HCT116 (cell line): ENCODE results near the gene GABRR2. TPM values are rescaled to one million over a fixed set of nuclear protein-coding genes. Genes with fewer than 3 reads are reported as not detected.

Experiments used
- ATAC-seq: fragments of 200-7000 bp; cut with Tn5 transposase; 2 replicates; pipeline ENCODE4 v1.9.1; 2020; ENCODE audit warnings: mild to moderate bottlenecking, moderate library complexity
- BruUV-seq: library from RNA; stranded (reverse); fragments of 400-500 nt; replicated peaks from 2 replicates; lab custom pipeline; 2021; lab: Mats Ljungman, UMichigan
- CTCF ChIA-PET: fragments of 300-600 bp; sonication (Branson Sonifier 250); formaldehyde crosslinking; loops from one replicate; lab custom pipeline; 2021; ENCODE audit warnings: antibody characterized with exemption; lab: Charles Lee
- POLR2A ChIA-PET: fragments of 300-600, 350-600 bp; sonication (Branson Sonifier 250); formaldehyde crosslinking; loops from one replicate; lab custom pipeline; 2021; ENCODE audit warnings: antibody characterized with exemption; lab: Charles Lee
- RAD21 ChIA-PET, 2 experiments: fragments of 300-600 bp; sonication (Branson Sonifier 250); formaldehyde crosslinking; loops; one replicate each; lab custom pipeline; 2023; ENCODE audit warnings: low total read pairs in 2 of 2; ENCODE audit not compliant: uncharacterized antibody in 2 of 2, unreplicated experiment in 2 of 2, low non-redundant PET in 1 of 2; lab: Charles Lee
- DNase-seq: peaks from one replicate; pipeline ENCODE4 v3.0.0-alpha.2; 2010; ENCODE audit warnings: low read depth, low spot score
- H2AFZ ChIP-seq: fragments of 200-600 bp; shearing (Covaris generic), sonication (generic); 2 replicates; pipeline ENCODE4 v1.6.1; 2017; ENCODE audit warnings: low read depth, mixed run types, mixed read lengths, antibody characterized with exemption, low read length; ENCODE audit not compliant: poor library complexity, severe bottlenecking
- H3K27ac ChIP-seq: 2 replicates; pipeline ENCODE4 v1.5.1; 2012; ENCODE audit warnings: low read depth, low read length
- H3K27me3 ChIP-seq: fragments of 200-600 bp; sonication (generic); 2 replicates; pipeline ENCODE4 v1.6.1; 2016; ENCODE audit warnings: mixed run types, low read length, mixed read lengths; ENCODE audit not compliant: insufficient read depth
- H3K36me3 ChIP-seq, 2 experiments: fragments of 200-500 bp in 1 of 2; fragments of 200-600 bp in 1 of 2; sonication (Bioruptor generic) in 1 of 2; sonication (generic) in 1 of 2; 2 replicates each; pipeline versions ENCODE4 v1.5.1 to v1.6.1; 2014 to 2016; ENCODE audit warnings: low read length in 2 of 2, inconsistent platforms in 1 of 2, mixed read lengths in 1 of 2, mixed run types in 1 of 2; ENCODE audit not compliant: insufficient read depth in 2 of 2, control insufficient read depth in 1 of 2
- H3K4me1 ChIP-seq, 2 experiments: fragments of 200-600 bp in 1 of 2; sonication (generic) in 1 of 2; 2 replicates each; pipeline versions ENCODE4 v1.5.1 to v1.6.1; 2012 to 2017; ENCODE audit warnings: low read length in 2 of 2, inconsistent platforms in 1 of 2, mild to moderate bottlenecking in 1 of 2, mixed read lengths in 1 of 2, mixed run types in 1 of 2, moderate library complexity in 1 of 2; ENCODE audit not compliant: insufficient read depth in 2 of 2, control insufficient read depth in 1 of 2
- H3K4me2 ChIP-seq: fragments of 200-600 bp; sonication (generic); 2 replicates; pipeline ENCODE4 v1.6.1; 2017; ENCODE audit warnings: mixed run types, low read length, mixed read lengths
- H3K4me3 ChIP-seq, 2 experiments: fragments of 200-600 bp in 1 of 2; sonication (generic) in 1 of 2; replicated peaks in 1 of 2; 2 replicates each; pipeline ENCODE4 v1.5.1; 2011 to 2016; ENCODE audit warnings: low read length in 2 of 2, control low read depth in 1 of 2, low read depth in 1 of 2, mild to moderate bottlenecking in 1 of 2, mixed read lengths in 1 of 2, mixed run types in 1 of 2
- H3K79me2 ChIP-seq: fragments of 200-600 bp; sonication (generic); 2 replicates; pipeline ENCODE4 v1.6.1; 2017; ENCODE audit warnings: mild to moderate bottlenecking, mixed run types, low read length, moderate library complexity, mixed read lengths; ENCODE audit not compliant: insufficient read depth
- H3K9ac ChIP-seq: fragments of 200-600 bp; sonication (generic); 2 replicates; pipeline ENCODE4 v1.6.1; 2016; ENCODE audit warnings: low read length, mixed read lengths
- H3K9me2 ChIP-seq: fragments of 200-600 bp; sonication (generic), shearing (Covaris generic); 2 replicates; pipeline ENCODE4 v1.6.1; 2017; ENCODE audit warnings: mixed run types, mild to moderate bottlenecking, moderate library complexity; ENCODE audit not compliant: insufficient read depth
- H3K9me3 ChIP-seq, 2 experiments: fragments of 200-500 bp in 1 of 2; fragments of 200-600 bp in 1 of 2; sonication (Bioruptor generic) in 1 of 2; sonication (generic) in 1 of 2; 2 replicates each; pipeline ENCODE4 v1.6.1; 2014 to 2017; ENCODE audit warnings: low read length in 2 of 2, mixed read lengths in 2 of 2, inconsistent platforms in 1 of 2, low read depth in 1 of 2, mild to moderate bottlenecking in 1 of 2, mixed run types in 1 of 2, moderate library complexity in 1 of 2; ENCODE audit not compliant: control insufficient read depth in 1 of 2, insufficient read depth in 1 of 2
- H4K20me1 ChIP-seq: fragments of 200-600 bp; sonication (generic), shearing (Covaris generic); 2 replicates; pipeline ENCODE4 v1.6.1; 2017; ENCODE audit warnings: mixed run types, mild to moderate bottlenecking, moderate library complexity; ENCODE audit not compliant: insufficient read depth
- CBX3 ChIP-seq: IDR thresholded peaks from 2 replicates; pipeline ENCODE4 v1.6.1; 2012; ENCODE audit warnings: low read depth
- CEBPB ChIP-seq: IDR thresholded peaks from 2 replicates; pipeline ENCODE4 v1.6.1; 2012; ENCODE audit warnings: low read depth
- EGR1 ChIP-seq: IDR thresholded peaks from 2 replicates; pipeline ENCODE4 v1.6.1; 2012; ENCODE audit warnings: low read depth
- ELF1 ChIP-seq: IDR thresholded peaks from 2 replicates; pipeline ENCODE4 v1.6.1; 2012; ENCODE audit warnings: low read depth, borderline replicate concordance
- EZH2 ChIP-seq: fragments of 200-600 bp; sonication (generic); IDR thresholded peaks from 2 replicates; pipeline ENCODE4 v1.6.1; 2017; ENCODE audit warnings: antibody characterized with exemption, mixed run types
- SIN3A ChIP-seq: IDR thresholded peaks from 2 replicates; pipeline ENCODE4 v1.6.1; 2012; ENCODE audit warnings: low read depth
- TCF7L2 ChIP-seq: IDR thresholded peaks from 2 replicates; pipeline ENCODE4 v1.7.0; 2011; ENCODE audit warnings: borderline replicate concordance, inconsistent platforms; ENCODE audit not compliant: insufficient read depth, insufficient read length; ENCODE audit errors: extremely low read depth
- YY1 ChIP-seq: IDR thresholded peaks from 2 replicates; pipeline ENCODE4 v1.6.1; 2011; ENCODE audit warnings: low read length, low read depth, moderate library complexity, mild to moderate bottlenecking; ENCODE audit not compliant: insufficient replicate concordance; ENCODE audit errors: extremely low read depth
- intact Hi-C: fragments of 100-400 bp; cut with micrococcal nuclease; formaldehyde crosslinking; loops from 2 replicates; pipeline ENCODE4 v1.10.0; 2022
- total RNA-seq: library from RNA; stranded (reverse); gene quantifications from one replicate; pipeline ENCODE4 v1.2.1, GENCODE V29; 2021; ENCODE audit not compliant: unreplicated experiment
- TF ChIP-seq, protein P1 (sequence below): IDR thresholded peaks from 2 replicates; pipeline ENCODE4 v1.6.1; 2012; ENCODE audit warnings: low read depth

Gene GABRR2
- total RNA-seq, 1 experiment from 2014 or later = 0.57 TPM

GRCh38 chr6:89258912-89259311, 56.2 kb downstream of the GABRR2 start:
- TF ChIP-seq CEBPB (no peak), SIN3A (no peak), EGR1 (no peak), YY1 (no peak), TCF7L2 (no peak), CBX3 (no peak), ELF1 (no peak), EZH2 (no peak)
- TF ChIP-seq, protein P1, sequence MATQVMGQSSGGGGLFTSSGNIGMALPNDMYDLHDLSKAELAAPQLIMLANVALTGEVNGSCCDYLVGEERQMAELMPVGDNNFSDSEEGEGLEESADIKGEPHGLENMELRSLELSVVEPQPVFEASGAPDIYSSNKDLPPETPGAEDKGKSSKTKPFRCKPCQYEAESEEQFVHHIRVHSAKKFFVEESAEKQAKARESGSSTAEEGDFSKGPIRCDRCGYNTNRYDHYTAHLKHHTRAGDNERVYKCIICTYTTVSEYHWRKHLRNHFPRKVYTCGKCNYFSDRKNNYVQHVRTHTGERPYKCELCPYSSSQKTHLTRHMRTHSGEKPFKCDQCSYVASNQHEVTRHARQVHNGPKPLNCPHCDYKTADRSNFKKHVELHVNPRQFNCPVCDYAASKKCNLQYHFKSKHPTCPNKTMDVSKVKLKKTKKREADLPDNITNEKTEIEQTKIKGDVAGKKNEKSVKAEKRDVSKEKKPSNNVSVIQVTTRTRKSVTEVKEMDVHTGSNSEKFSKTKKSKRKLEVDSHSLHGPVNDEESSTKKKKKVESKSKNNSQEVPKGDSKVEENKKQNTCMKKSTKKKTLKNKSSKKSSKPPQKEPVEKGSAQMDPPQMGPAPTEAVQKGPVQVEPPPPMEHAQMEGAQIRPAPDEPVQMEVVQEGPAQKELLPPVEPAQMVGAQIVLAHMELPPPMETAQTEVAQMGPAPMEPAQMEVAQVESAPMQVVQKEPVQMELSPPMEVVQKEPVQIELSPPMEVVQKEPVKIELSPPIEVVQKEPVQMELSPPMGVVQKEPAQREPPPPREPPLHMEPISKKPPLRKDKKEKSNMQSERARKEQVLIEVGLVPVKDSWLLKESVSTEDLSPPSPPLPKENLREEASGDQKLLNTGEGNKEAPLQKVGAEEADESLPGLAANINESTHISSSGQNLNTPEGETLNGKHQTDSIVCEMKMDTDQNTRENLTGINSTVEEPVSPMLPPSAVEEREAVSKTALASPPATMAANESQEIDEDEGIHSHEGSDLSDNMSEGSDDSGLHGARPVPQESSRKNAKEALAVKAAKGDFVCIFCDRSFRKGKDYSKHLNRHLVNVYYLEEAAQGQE = no peak
- TF ChIP-seq, all 23 proteins: peak for 0
- DNase-seq (no peak), ATAC-seq (no peak)
- Histone ChIP-seq H2AFZ (no peak overlapping the region), H3K4me1 (no peaks in the 10 kb centered on the region), H3K79me2 (no peaks in the 10 kb centered on the region), H3K27ac (no peak overlapping the region), H4K20me1 (no peaks in the 10 kb centered on the region), H3K36me3 (no peaks in the 10 kb centered on the region), H3K4me2 (no peak overlapping the region), H3K4me3 (no peak overlapping the region), H3K9me3 (no peaks in the 10 kb centered on the region), H3K9me2 (no peaks in the 10 kb centered on the region), H3K9ac (no peak overlapping the region), H3K27me3 (no peaks in the 10 kb centered on the region)
- CTCF ChIA-PET = no interaction called here
- POLR2A ChIA-PET = no interaction called here
- RAD21 ChIA-PET = no interaction called here
- BruUV-seq = no TSS peak
- intact Hi-C loops = no loop called here
